HFFc6 (cell line): Measurements from ENCODE around the gene SLC16A5. TPM values are rescaled to one million over a fixed set of nuclear protein-coding genes. Genes with fewer than 3 reads are reported as not detected.

Experiments used
- DNase-seq: peaks from one replicate; pipeline ENCODE4 v3.0.0-alpha.2; 2018
- H3K27ac Mint-ChIP-seq: 2 replicates; pipeline ENCODE4 v1.8.0; 2020; ENCODE audit warnings: mild to moderate bottlenecking, mixed read lengths
- H3K27me3 Mint-ChIP-seq: 2 replicates; pipeline ENCODE4 v1.8.0; 2021; ENCODE audit warnings: mild to moderate bottlenecking, moderate library complexity, mixed read lengths; ENCODE audit not compliant: insufficient read depth
- H3K36me3 Mint-ChIP-seq: 2 replicates; pipeline ENCODE4 v1.8.0; 2021; ENCODE audit warnings: low read depth, mixed read lengths
- H3K4me1 Mint-ChIP-seq: 2 replicates; pipeline ENCODE4 v1.8.0; 2020; ENCODE audit warnings: low read depth, mixed read lengths
- H3K4me3 Mint-ChIP-seq: 2 replicates; pipeline ENCODE4 v1.8.0; 2020; ENCODE audit warnings: mild to moderate bottlenecking, moderate library complexity, mixed read lengths
- H3K9me3 Mint-ChIP-seq: 2 replicates; pipeline ENCODE4 v1.8.0; 2020; ENCODE audit warnings: mild to moderate bottlenecking, mixed read lengths
- CTCF ChIP-seq: fragments of 200-600 bp; sonication (generic); IDR thresholded peaks from 2 replicates; pipeline ENCODE4 v1.5.0; 2021; ENCODE audit warnings: antibody characterized with exemption, mild to moderate bottlenecking
- total RNA-seq, 6 experiments: library from RNA; stranded (reverse); fragmentation: NEBNext Ultra II Directional; extraction: Animal tissue kit (Norgen Biotek cat#: 25700); gene quantifications; 2 replicates in 1 of 6; 3 replicates in 5 of 6; pipeline ENCODE4 v1.2.3, GENCODE V29; 2021

The SLC16A5 gene
- total RNA-seq, 6 experiments from 2014 or later = 13.9 to 25.0 (median 21.1) TPM

GRCh38 chr17:75109046-75109406 lies 21.3 kb downstream of the SLC16A5 start:
- Mint-ChIP-seq H3K4me3 (peak overlapping the region; percentile 93), H3K4me1 (peaks cover 28% of the 10 kb centered on the region), H3K36me3 (peaks cover 16% of the 10 kb centered on the region), H3K27me3 (peaks cover 2% of the 10 kb centered on the region; the same call in 1 of the 2 replicates), H3K9me3 (no peaks in the 10 kb centered on the region), H3K27ac (no peak overlapping the region)
- TF ChIP-seq CTCF = no peak
- no peak for DNase-seq

DNA sequence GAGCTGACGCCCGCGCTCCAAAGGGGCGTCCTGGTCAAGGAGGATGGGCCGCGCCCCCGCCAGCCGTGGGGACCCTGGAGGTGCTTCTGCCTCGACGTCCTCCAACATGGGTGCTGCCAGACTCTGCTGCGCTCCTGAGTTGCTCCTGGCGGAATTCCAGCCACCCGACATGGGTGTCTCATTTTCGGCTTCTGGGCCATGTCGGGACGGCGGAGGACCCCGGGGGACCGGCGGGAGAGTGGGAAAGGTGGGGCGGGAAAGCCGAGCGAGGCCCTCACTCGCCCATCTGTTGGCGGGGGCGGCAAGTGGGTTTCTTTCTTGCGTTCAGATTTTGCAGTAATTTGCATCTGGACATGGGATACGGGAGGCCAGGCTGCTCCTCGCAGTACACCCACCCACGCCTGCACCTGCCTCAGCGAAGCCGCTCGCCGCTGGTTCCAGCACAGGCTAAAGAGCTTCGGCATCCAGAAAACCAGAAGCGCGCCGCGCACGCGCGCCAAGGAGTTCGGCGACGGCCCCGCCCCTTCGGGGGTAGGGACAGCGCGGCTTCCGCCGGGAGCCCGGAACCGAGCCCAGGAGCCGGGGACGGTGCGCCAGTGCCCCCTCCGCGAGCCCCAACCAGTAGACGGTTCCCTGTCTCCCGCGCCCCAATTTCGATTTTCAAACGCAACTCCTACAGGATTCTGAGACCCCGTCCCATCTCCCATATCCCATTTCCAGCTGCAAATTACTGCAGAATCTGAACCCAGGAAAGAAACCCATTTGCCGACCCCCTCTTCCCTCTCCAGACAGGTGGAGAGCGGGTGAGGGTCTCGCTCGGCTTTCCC lies 21.9 kb downstream of the SLC16A5 start, which contains the start of gene ARMC7:
TSS of gene ARMC7 (plus strand) at position 563 of the 827 bp plus-strand sequence. CDS start 320 bp downstream, outside the sequence.
- Mint-ChIP-seq H3K9me3 (no peaks in the 10 kb centered on the region), H3K4me1 (peaks cover 34% of the 10 kb centered on the region), H3K36me3 (peaks cover 16% of the 10 kb centered on the region), H3K27me3 (peaks cover 2% of the 10 kb centered on the region; the same call in 1 of the 2 replicates), H3K4me3 (peak within 1 kb of the TSS; percentile 93), H3K27ac (peak within 1 kb of the TSS; percentile 49; the same call in 1 of the 2 replicates)
- no peak for TF ChIP-seq CTCF
- DNase-seq = peak; percentile 78

- Mint-ChIP-seq H3K27me3 (peaks cover 5% of the 10 kb centered on the region; the same call in 1 of the 2 replicates), H3K36me3 (peaks cover 16% of the 10 kb centered on the region)
These were observed 22.6 kb downstream of the SLC16A5 start for GRCh38 chr17:75110234-75110937.

DNA sequence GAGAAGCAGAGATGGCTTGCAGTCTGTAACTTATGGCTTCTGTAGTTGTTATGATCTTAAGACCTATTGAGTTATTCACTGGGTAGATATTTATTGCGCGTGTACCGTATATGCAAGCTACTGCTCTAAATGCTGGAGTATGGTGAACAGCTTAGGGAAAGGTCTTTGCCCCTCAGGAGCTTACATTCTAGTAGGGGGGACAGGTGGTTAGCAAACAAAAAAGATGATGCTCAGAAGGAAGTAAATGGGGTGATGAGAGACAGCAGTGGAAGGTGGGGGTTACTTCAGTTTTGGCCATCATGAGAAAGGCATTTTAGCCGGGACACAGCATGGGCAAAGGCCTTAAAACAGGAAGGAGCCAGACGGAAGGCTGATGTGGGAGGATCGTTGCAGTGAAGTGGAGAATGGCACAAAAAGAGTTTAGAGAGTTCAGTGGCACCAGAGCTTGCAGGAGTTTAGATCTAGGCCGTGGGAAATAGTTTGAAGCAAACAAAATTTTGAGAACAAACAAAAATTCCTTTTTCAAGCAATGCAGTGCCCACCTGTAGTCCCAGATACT lies 24.1 kb downstream of the SLC16A5 start:
- no peaks in the 10 kb centered on the region for H3K9me3 Mint-ChIP-seq
- H3K27ac Mint-ChIP-seq = no peak overlapping the region
- H3K4me3 Mint-ChIP-seq = peak overlapping the region; percentile 48
- peaks cover 8% of the 10 kb centered on the region for H3K36me3 Mint-ChIP-seq
- peaks cover 40% of the 10 kb centered on the region for H3K4me1 Mint-ChIP-seq
- peaks cover 5% of the 10 kb centered on the region; the same call in 1 of the 2 replicates for H3K27me3 Mint-ChIP-seq
- DNase-seq = no peak
- no peak for TF ChIP-seq CTCF

More at GRCh38 chr17:75110234-75110937, 22.6 kb downstream of the SLC16A5 start:
- no peak for DNase-seq
- Mint-ChIP-seq H3K4me3 (peak overlapping the region; percentile 93), H3K27ac (no peak overlapping the region), H3K4me1 (peaks cover 40% of the 10 kb centered on the region), H3K9me3 (no peaks in the 10 kb centered on the region)
- TF ChIP-seq CTCF = no peak

- Mint-ChIP-seq H3K36me3 (peaks cover 8% of the 10 kb centered on the region), H3K9me3 (no peaks in the 10 kb centered on the region), H3K4me3 (peak overlapping the region; percentile 78), H3K4me1 (peaks cover 32% of the 10 kb centered on the region), H3K27me3 (peaks cover 4% of the 10 kb centered on the region; the same call in 1 of the 2 replicates), H3K27ac (peak overlapping the region; percentile 74)
- peak; percentile 81 for DNase-seq
- TF ChIP-seq CTCF = peak; percentile 98
These were observed 26.2 kb downstream of the SLC16A5 start for GRCh38 chr17:75113798-75114551.
